ENCODE results near the gene ZKSCAN7. TPM values are rescaled to one million over a fixed set of nuclear protein-coding genes. Genes with fewer than 3 reads are reported as not detected.

Gene ZKSCAN7
- total RNA-seq = 0.63 and 1.8 TPM in 2 replicates

DNA sequence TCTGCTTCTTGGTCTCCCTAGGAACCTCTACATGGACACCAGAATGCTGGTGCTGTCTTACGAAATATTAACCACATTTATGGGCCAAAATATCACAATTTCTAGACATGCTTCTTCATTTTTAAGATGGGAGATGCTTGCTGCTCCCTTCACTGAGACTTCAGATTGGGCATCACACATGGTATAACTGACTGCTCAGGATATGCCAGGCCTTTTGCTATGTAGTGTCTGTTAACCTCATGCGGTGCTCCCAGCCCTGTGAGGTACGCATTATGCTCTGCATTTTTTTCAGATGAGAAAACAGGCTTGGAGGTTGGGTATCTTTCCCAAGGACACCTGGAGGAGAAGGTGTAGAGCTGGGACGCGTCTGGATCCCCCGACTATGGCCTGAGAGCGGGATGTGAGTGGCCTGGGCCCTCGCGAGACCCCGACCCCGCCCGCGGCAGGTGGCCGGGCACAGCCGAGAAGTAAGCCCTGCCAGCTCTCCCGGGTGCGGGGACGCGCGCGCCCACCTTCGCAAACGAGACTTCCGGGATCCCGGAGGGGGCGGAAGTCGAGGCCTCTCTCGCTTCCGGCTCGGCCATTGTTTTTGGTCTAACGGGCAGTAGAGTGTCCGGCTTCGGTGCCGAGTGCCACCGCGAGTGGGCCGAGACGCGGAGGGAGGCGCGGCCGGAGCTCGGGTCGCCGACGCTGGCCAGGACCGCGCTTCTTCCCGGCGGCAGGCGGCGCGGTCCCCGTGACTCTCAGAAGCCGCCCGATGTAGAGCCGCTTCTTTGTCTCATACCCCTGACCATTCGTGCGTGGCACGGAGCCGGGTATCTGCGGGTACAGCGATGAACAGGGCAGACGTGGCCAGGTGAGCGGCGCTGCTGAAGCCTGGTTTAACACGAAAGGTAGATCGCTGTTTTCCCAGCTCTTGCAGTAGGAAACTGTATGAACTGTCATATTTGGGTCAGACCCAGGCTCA, at the start of gene ZKSCAN7:
Gene ZKSCAN7, plus strand, starts transcription at position 568 of the 967 bp plus-strand sequence. CDS start 1,855 bp downstream, outside the sequence.

DNA sequence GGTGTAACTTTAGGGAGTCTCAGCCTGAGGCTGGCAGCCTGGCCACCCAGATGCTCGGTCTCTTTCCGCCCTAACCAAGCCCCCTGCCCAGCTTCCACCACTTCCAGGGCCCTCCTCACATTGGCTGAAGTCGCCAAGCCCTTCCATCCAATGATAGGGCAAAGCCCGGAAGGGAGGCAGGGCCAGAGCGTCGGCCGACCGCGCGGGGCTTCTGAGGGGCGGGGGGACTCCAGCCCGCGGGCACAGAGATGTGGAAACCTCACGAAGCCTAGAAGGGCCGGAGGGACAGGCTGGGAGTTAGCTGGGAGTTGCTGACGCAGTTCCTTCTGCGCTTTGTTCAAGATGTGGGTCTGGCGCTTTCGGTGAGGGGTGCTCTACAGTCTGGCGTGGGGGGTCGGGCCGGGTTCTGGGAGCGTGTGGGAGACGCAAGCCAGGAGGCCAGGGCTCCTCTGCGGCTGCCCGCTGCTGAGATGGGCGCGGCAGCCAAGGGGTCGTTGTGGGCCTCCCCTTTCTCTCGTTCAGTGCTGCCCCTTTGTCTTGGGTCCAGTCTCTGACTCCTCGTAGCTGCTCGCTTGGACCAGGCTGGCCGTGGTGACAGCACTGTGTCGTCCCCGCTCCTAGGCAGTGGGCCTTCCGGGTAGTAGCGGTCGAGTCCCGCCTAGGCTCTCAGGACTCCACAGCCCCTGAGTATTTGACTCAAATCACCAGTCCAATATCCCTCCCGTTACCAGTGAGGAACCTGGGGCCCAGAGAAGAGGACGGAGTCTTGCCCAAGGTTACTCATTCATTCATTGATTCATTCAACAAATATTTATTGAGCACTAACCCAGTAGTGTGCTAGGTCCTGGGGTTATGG, 29.9 kb downstream of the ZKSCAN7 start, which contains the start of gene ZNF660:
Gene ZNF660, plus strand, starts transcription at position 319 of the 856 bp plus-strand sequence. CDS start 9,230 bp downstream, outside the sequence.

Other genes starting within 250 kb of the ZKSCAN7 start
- 15.3 and 19.1 TPM in 2 replicates for gene TCAIM, start 216.4 kb upstream of the ZKSCAN7 start, total RNA-seq
- 6.4 and 9.4 TPM in 2 replicates for gene ZNF445, start 77.5 kb upstream of the ZKSCAN7 start, total RNA-seq
- 0.63 and 1.8 TPM in 2 replicates for gene ZNF660, start 29.8 kb downstream of the ZKSCAN7 start, total RNA-seq
- gene ZNF197, start 69.8 kb downstream of the ZKSCAN7 start, total RNA-seq = 8.9 and 13.7 TPM in 2 replicates
- 12.3 and 15.3 TPM in 2 replicates for gene ZNF35, start 93.5 kb downstream of the ZKSCAN7 start, total RNA-seq
- 3.4 and 4.9 TPM in 2 replicates for gene ZNF502, start 157.5 kb downstream of the ZKSCAN7 start, total RNA-seq
- gene ZNF501, start 174.4 kb downstream of the ZKSCAN7 start, total RNA-seq = 4.7 and 7.8 TPM in 2 replicates
- gene KIAA1143, start 206.4 kb downstream of the ZKSCAN7 start, total RNA-seq = 14.0 and 16.0 TPM in 2 replicates
- 5.6 and 12.7 TPM in 2 replicates for gene KIF15, start 206.6 kb downstream of the ZKSCAN7 start, total RNA-seq